GM19035 (cell line): ENCODE data around the gene ZSWIM3.
"Not testable (repeated sequence)": the region's sequence is repeated elsewhere in the genome, so short reads cannot be mapped to it uniquely, and the experiment has no call there.

Source experiments
- ATAC-seq: cut with Tn5 transposase; IDR thresholded peaks from one replicate; pipeline ENCODE4 v1.9.1; 2021; ENCODE audit not compliant: unreplicated experiment

ZSWIM3 gene

GRCh38 chr20:45859916-45860315, 2.5 kb downstream of the ZSWIM3 start:
- ATAC-seq: no peak

- no peak for ATAC-seq
Observed at GRCh38 chr20:45860560-45861220, 3.3 kb downstream of the ZSWIM3 start.

GRCh38 chr20:45861221-45862075, 4.0 kb downstream of the ZSWIM3 start:
- ATAC-seq: no peak

GRCh38 chr20:45863543-45864470, 6.4 kb downstream of the ZSWIM3 start:
- no peak for ATAC-seq

- ATAC-seq: no peak
Observed at GRCh38 chr20:45866454-45866853, 9.0 kb downstream of the ZSWIM3 start.

- no peak for ATAC-seq
Observed at GRCh38 chr20:45867136-45867818, 9.9 kb downstream of the ZSWIM3 start.

GRCh38 chr20:45867819-45868176, 10.4 kb downstream of the ZSWIM3 start:
- ATAC-seq: no peak

- no peak for ATAC-seq
Observed at GRCh38 chr20:45872626-45873025, 15.2 kb downstream of the ZSWIM3 start.

DNA sequence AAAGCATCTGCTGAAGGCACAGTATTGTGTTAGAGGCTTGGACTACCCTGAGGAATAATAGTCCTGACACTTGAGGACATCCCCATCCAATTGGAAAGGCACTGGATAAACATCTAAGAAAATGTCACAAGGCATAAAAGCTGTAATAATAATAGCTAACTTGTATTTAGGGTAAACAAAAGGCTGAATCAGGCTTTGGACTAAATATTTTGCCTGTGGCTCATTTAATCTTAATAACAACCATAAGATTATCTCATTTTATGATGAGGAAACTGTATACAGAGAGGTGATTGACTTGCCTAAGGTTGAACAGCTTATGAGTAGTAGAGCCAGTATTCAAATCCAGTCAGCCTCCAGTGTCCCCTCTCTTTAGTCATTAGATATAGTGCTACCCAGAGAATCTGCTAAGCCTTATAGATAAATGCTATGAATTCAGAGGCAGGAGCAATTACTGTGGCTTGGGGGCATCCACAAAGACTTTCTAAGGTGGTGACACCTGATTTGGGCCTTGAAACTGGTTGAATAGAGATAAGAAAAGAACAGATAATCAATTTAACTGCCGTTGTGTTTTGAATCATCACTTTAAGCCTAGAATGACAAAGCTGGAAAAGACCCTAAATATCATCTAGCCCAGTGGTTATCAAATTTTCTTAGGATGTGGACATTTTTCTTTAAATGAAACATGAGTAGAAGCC, 16.1 kb downstream of the ZSWIM3 start:
- ATAC-seq: no peak

- ATAC-seq: not testable (repeated sequence)
Observed at GRCh38 chr20:45874104-45874481, 16.7 kb downstream of the ZSWIM3 start.

DNA sequence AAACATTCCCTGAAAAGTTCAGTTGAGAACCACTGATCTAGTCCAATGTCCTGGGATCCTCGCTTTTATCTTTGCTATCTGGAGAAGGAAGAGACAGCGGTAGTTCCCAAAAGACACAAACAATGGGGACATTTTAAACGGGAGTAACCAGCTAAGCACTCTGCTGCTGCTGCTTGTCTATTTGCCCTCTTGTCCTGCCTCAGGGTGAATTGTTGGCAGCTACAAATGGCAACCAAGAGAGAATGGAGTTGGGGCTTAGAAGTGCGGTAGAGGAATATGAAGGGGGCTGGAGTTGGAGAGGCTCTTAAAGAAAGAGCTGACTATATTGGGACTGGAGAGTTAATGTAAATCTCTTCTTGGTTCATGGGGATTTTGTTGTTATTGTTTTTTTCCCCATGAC, 17.2 kb downstream of the ZSWIM3 start:
- no peak for ATAC-seq

DNA sequence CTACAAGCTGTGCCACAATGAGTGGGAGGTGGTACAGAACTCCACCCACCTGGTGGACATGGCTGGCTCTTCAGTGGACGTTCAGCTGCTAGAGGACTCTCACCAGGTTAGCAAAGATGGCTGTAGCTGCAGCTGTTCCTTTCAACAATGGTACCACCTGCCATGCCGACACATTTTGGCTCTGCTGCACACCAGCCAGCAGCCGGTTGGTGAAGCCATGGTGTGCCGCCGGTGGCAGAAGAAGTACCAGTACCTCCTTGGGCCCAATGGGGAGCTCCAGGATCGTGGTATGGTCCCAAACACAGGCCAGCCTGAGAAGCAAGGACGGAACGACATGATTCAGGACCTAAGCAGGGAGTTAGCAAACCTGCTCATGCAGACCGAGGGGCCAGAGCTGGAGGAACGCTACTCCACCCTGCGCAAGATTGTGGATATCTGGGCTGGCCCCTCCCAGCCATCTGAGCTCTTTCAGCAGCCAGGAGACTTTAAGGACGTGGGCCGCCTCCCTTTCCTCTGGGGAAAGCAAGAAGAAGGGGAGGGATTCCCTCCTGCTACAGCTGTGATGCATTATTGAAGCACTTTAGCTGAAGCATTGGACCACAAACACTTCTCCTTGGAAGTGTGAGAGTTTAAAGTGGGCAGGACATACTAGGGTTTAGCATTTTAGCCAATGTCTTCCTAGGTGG, 20.8 kb downstream of the ZSWIM3 start:
- no peak for ATAC-seq

DNA sequence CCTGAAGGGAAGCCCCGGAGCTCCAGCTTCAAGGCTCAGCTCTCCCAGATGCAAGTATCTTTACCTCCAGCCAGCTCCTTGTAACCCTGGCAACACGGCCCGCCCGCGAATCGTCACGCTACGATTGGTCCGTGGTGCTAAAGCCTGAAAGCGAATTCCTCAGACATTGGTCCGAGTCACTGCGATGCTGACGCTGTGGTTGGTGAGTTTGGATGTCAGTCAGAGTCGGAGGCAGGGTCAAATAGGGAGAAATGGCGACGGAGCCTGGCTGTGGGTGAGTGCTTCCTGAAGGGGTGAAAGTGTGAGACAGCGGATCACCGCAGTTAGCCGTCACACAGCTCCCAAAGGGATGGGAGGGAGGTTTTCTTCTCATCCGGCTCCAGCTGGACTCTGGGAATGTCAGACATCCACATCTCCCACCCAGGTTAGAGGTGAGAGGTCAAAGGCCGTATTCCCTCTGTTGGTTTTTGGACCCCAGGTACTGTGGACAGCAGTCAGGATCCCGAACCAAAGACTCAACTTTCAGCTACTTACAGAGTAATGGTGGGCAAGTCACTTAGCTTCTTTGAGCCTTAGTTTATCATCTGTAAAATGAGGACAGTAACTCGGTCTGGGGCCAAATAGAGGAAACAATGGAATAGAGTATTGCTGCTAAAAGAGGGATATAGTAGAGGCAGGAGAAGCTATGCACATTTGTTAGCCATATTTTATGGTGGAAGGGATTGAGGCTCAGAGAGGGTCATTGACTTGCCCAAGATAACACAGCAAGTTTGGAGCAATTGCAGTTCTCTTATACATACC, 23.8 kb downstream of the ZSWIM3 start, which contains the start of gene ZSWIM1:
TSS of gene ZSWIM1 (plus strand) at position 240 of the 801 bp plus-strand sequence. CDS start 1,366 bp downstream, outside the sequence.
- peak; percentile 95 for ATAC-seq

- no peak for ATAC-seq
Observed at GRCh38 chr20:45882469-45883099, 25.2 kb downstream of the ZSWIM3 start.

- ATAC-seq: no peak
Observed at GRCh38 chr20:45883100-45883469, 25.7 kb downstream of the ZSWIM3 start.

GRCh38 chr20:45886590-45887345, 29.4 kb downstream of the ZSWIM3 start:
- ATAC-seq: no peak

DNA sequence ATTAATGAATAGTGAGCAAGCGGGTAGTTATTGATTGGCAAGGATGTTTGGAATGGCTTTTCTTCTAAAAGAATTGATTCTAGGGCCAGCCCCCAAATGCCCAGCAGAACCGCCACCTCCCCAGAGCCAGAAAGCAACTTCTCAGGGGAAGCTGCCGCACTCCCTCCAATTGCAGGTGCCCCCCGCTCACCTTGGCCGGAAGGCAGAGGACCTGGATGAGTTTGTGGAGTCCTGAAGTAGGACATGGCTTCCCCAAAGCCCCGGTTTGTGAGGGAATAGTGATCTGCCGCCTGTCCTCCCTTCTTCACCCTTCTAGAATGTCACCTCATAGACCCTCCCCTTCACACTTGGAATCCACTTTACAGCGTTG, 29.9 kb downstream of the ZSWIM3 start, which contains the start of gene SPATA25:
TSS of gene SPATA25 (minus strand) at position 277 of the 370 bp plus-strand sequence. CDS start at position 245, 32 bp downstream.
- ATAC-seq: no peak
